CD4-positive, alpha-beta T cell treated with Interferon alpha-2 for 1 hour (primary cell): ENCODE data around the gene OTP.

Source experiments
- DNase-seq, 2 donors: peaks; one replicate each; pipeline ENCODE4 v3.0.0-alpha.2; 2020 to 2022

OTP gene

GRCh38 chr5:77637998-77638762, at the start of gene OTP:
Gene OTP, minus strand, starts transcription at chr5:77638713. Its CDS starts 164 bp downstream, at chr5:77638549.
- DNase-seq = no peak

- no peak for DNase-seq
Observed at GRCh38 chr5:77683171-77683732, 44.7 kb upstream of the OTP start.

- DNase-seq = no peak
Observed at GRCh38 chr5:77670526-77670925, 32.0 kb upstream of the OTP start.

- no peak for DNase-seq
Observed at GRCh38 chr5:77669677-77670076, 31.2 kb upstream of the OTP start.

GRCh38 chr5:77663090-77663863, 24.8 kb upstream of the OTP start:
- no peak for DNase-seq

GRCh38 chr5:77662635-77663034, 24.1 kb upstream of the OTP start:
- no peak for DNase-seq

- DNase-seq = no peak
Observed at GRCh38 chr5:77658662-77659061, 20.1 kb upstream of the OTP start.

GRCh38 chr5:77651343-77651742, 12.8 kb upstream of the OTP start:
- no peak for DNase-seq

- DNase-seq = no peak
Observed at GRCh38 chr5:77650686-77651085, 12.2 kb upstream of the OTP start.

- DNase-seq = no peak
Observed at GRCh38 chr5:77649776-77650175, 11.3 kb upstream of the OTP start.

- DNase-seq = no peak
Observed at GRCh38 chr5:77645995-77646639, 7.6 kb upstream of the OTP start.

- peak; percentile 29 to 39 for DNase-seq
Observed at GRCh38 chr5:77645158-77645994, 6.9 kb upstream of the OTP start.

- DNase-seq = no peak
Observed at GRCh38 chr5:77644371-77645157, 6.1 kb upstream of the OTP start.

GRCh38 chr5:77643654-77644370, 5.3 kb upstream of the OTP start:
- no peak for DNase-seq

- no peak for DNase-seq
Observed at GRCh38 chr5:77642738-77643653, 4.5 kb upstream of the OTP start.

- no peak for DNase-seq
Observed at GRCh38 chr5:77641963-77642737, 3.6 kb upstream of the OTP start.

- no peak for DNase-seq
Observed at GRCh38 chr5:77641397-77641943, 3.0 kb upstream of the OTP start.

GRCh38 chr5:77640589-77641396, 2.3 kb upstream of the OTP start:
- no peak for DNase-seq
